GM15510 (cell line): ENCODE measurements around the gene OVAAL.

Source experiments
- POLR2A ChIP-seq: IDR thresholded peaks from 3 replicates; pipeline ENCODE4 v1.6.1; 2011; ENCODE audit warnings: borderline replicate concordance; ENCODE audit not compliant: insufficient read length; ENCODE audit errors: extremely low read depth

OVAAL gene

DNA sequence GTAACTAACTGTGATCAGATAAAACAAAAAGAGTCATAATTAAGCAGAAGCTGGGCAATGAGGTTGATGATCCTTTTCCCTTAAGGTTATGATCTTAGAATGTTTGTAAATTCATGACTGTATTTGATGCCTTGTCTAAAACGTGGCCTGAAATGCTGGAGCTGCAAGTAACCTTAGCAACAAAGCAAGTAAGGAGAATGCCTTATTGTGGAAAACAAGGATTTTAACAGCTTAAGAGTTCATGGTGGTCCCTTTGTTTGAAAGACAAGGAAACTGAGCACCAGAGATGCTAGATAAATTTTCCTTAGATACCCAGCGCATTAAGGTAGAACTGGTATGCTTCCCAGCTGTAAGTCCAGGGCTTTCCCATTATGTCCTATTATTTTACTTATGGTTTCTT, 47.4 kb downstream of the OVAAL start:
- no peak for TF ChIP-seq POLR2A

DNA sequence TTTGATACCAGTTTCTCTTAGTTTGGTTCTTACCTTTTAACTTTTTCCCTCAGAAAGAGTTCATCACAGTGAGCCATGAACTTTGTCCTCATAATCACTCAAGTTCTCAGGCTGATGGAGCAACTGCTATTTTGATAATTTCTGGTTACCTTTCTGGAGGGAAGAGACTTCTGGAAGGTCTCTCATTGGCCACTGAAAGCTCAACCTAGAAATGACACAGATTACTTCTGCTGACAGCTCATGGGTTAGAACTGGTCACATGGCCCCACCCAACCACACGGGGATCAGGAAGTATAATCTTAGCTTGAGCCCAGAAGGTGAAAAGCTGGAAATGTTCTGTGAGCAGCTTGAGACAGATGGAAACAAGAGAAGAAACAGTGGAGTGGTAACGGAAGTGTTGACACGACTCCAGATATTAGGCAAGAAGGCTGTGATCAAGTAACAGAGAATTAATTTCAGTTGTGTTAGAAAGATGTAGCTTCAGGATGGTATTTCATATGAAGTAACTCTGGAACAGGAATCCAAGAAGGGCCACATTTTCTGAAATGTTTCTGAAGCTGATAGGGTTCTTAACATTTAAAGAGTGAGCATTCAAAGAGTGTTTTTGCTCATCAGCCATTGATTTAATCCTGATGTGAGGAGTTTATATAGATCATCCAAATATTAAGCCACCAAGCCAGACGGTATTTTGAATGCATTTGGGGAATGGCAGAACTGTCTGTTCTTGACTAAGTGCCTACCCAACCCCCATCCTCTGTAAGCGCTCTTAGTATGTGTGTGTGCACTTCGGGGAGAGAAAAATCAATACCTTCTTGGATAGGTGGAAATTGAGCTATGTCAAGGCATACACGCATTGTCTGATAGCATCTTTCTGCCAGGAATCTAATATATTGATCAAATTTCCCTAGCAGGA, 51.1 kb downstream of the OVAAL start:
- TF ChIP-seq POLR2A, result no peak

DNA sequence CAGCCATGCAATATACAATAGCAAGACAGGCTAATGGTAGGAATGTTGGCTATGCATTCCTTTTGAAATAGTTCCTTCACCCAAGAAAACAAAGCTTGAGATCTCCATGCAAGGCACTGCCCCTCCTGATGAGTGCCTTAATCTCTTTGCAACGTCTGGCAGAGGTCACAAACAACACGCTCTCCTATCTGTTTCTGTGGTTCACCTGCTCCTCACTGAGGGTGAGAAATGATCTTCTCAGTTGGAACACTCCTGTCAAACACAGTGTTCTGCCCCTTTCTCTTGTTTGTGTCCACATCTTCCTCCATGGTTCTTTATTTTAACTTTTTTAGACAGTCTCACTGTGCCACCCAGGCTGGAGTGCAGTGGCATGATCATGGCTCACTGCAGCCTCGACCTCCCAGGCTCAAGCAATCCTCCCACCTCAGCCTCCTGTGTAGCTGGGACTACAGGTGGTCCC, 51.8 kb downstream of the OVAAL start:
- TF ChIP-seq POLR2A, result no peak

DNA sequence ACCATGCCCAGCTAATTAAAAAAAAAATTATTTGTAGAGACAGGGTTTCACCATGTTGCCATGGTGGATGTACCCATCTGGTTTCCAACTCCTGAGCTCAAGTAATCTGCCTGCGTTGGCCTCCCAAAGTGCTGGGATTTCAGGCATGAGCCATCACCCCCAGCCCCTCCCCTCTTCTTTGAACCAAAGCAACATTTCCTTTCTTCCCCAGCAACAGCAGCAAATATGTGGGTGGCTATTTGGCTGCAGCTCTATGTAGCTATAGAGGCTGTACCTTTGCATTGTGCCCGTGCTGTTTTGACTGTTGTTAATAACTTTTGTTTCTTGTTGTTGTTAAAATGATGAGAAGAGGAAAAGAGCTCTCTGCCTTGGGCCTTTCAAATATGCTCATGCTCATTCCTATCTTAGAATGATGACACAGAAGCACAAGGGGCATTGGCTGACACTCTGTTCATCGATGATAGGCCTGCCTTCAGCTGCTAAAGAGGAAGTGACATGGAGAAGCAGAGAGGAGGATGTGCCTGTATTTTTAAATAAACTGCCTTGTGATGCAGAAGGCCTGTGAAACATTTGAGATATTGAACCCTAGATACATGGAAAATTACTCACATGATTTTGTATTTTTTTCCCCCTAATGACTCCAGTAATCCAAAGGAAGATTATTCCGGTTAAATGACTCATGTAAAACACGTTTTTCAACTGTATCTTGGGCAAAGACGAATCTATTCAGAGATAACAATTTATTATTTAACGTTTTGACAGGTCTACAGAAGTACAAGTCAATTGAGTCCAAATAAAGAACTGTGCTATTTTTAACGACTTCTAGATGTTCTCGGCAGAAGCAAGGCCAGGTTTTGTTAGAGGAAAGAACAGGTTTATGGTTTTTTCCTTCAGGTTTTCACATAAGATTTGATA, 52.5 kb downstream of the OVAAL start:
- TF ChIP-seq POLR2A, result no peak

DNA sequence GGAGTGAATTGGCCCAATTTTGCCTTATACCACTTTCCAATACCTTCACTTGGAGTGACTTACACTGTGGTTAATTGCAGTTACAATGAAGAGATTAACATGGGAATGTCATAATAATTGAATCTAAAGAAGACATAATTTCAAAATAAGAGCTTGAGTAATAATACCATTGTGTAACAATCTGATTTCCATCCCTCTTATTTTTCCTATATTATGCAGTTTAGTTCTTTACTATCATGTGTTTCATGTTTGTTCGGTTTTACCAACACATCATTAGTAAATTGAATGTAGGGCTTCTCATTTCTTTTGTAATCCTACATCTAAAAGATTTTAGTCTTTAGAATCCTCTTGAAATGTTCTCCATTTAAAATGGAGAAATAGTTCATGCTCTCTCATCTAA, 53.9 kb downstream of the OVAAL start:
- no peak for TF ChIP-seq POLR2A

DNA sequence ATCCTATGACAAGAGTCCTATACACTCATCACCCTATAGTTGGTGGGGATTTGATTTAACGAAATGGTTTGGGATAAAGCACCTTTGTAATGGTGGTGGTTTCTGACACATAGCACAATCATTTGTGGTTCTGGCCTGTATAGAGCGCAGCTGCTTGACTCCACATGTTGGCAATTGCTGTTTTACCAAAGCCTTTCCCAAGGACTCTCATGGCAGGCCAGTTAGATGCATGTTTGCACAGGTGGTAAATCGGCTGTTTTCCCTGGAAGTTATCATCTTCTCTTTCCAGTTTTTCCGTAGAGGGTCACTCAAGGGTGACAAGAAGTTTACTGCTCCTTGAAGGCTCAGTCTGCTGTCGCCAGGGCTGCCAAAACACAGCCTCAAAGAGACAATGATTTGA, 56.0 kb downstream of the OVAAL start:
- no peak for TF ChIP-seq POLR2A

DNA sequence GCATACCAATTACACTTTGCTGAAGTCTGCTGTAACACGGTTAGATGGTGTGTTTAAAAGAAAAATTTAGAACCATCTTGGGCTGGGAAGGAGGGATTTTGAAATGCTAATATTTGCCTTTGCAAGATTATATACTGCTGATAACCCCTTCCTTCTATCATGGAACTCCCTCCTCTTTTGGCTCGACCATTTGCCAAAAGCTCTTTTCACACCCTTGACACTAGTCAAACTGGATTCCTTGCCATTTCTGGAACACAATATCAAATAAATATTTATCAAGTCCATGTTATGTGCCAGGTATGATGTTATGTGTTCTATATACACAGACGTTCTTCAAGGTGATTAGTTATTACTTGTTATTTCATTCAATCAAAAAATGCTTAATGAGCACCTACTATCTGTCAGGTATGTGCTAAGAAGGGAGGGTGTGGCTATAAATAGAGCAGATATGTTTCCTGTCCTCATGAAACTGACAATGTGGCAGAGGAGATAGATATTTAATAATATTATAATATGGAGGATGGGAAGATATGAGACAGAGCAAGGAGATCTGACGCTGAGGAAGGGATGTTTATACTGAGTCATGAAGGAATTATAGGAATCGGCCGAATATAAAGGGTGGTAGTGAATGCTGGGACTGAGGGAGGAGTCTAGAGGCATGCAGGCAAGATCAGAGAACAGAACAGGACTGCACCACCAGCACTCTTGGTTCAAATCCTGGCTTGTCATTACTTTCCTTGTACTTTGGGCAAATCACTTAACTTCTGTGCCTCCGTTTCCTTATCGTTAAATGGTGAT, 56.9 kb downstream of the OVAAL start:
- no peak for TF ChIP-seq POLR2A
